SK-N-SH treated with all-trans-retinoic acid at 6 μM for 48 hours (cell line): ENCODE data around the gene GPANK1.

ENCODE experiments used
- ATAC-seq: fragments of 200-7000 bp; cut with Tn5 transposase; 3 replicates; pipeline ENCODE4 v1.9.1; 2020; ENCODE audit warnings: mild to moderate bottlenecking, moderate library complexity
- ARNTL ChIP-seq: fragments of 450-650 bp; formaldehyde crosslinking; IDR thresholded peaks from 2 replicates; pipeline ENCODE4 v1.5.0; 2020; ENCODE audit warnings: low read depth, mild to moderate bottlenecking, moderate library complexity, borderline replicate concordance
- BACH2 ChIP-seq: fragments of 250-450 bp; sonication (Bioruptor Pico); IDR thresholded peaks from 2 replicates; pipeline ENCODE4 v1.9.0; 2021; ENCODE audit warnings: mild to moderate bottlenecking, borderline replicate concordance
- CSDC2 ChIP-seq: fragments of 250-450 bp; sonication (Bioruptor Pico); IDR thresholded peaks from 2 replicates; pipeline ENCODE4 v1.5.0; 2020; ENCODE audit warnings: mild to moderate bottlenecking, moderate library complexity
- ESRRG ChIP-seq: fragments of 250-450 bp; sonication (Bioruptor Pico); IDR thresholded peaks from 2 replicates; pipeline ENCODE4 v1.6.1; 2021; ENCODE audit warnings: mild to moderate bottlenecking
- ISL1 ChIP-seq: fragments of 250-450 bp; sonication (Bioruptor Pico); IDR thresholded peaks from 2 replicates; pipeline ENCODE4 v2.1.2; 2022; ENCODE audit warnings: mild to moderate bottlenecking, moderate library complexity
- OSR1 ChIP-seq: fragments of 250-450 bp; sonication (Bioruptor Pico); IDR thresholded peaks from 2 replicates; pipeline ENCODE4 v1.8.0; 2022; ENCODE audit warnings: moderate library complexity, mild to moderate bottlenecking, inconsistent platforms
- PPARA ChIP-seq: fragments of 250-450 bp; sonication (Bioruptor Pico); IDR thresholded peaks from 2 replicates; pipeline ENCODE4 v1.5.0; 2020; ENCODE audit warnings: mild to moderate bottlenecking, borderline replicate concordance
- SNAI2 ChIP-seq: fragments of 250-450 bp; sonication (Bioruptor Pico); IDR thresholded peaks from 2 replicates; pipeline ENCODE4 v1.5.0; 2020; ENCODE audit warnings: mild to moderate bottlenecking, moderate library complexity
- TCF4 ChIP-seq: fragments of 250-450 bp; sonication (Bioruptor Pico); IDR thresholded peaks from 2 replicates; pipeline ENCODE4 v1.8.0; 2021; ENCODE audit warnings: mild to moderate bottlenecking, moderate library complexity, borderline replicate concordance
- TOX ChIP-seq: fragments of 250-450 bp; sonication (Bioruptor Pico); IDR thresholded peaks from 2 replicates; pipeline ENCODE4 v1.8.0; 2021; ENCODE audit warnings: mild to moderate bottlenecking, moderate library complexity, borderline replicate concordance
- ZFP3 ChIP-seq: fragments of 250-450 bp; sonication (Bioruptor Pico); IDR thresholded peaks from 2 replicates; pipeline ENCODE4 v1.5.0; 2020; ENCODE audit warnings: mild to moderate bottlenecking, moderate library complexity
- ZFP30 ChIP-seq: fragments of 450-650 bp; formaldehyde crosslinking; IDR thresholded peaks from 2 replicates; pipeline ENCODE4 v1.5.0; 2022; ENCODE audit warnings: mild to moderate bottlenecking, moderate library complexity
- ZNF565 ChIP-seq: fragments of 450-650 bp; formaldehyde crosslinking; conservative IDR thresholded peaks from 2 replicates; pipeline ENCODE4 v1.5.0; 2020; ENCODE audit warnings: low read depth, mild to moderate bottlenecking, moderate library complexity
- ZNF70 ChIP-seq: fragments of 450-650 bp; formaldehyde crosslinking; IDR thresholded peaks from 2 replicates; pipeline ENCODE4 v1.5.0; 2020; ENCODE audit warnings: mild to moderate bottlenecking, moderate library complexity
- ZNF8 ChIP-seq: fragments of 450-650 bp; formaldehyde crosslinking; IDR thresholded peaks from 2 replicates; pipeline ENCODE4 v1.5.0; 2020; ENCODE audit warnings: mild to moderate bottlenecking, moderate library complexity
- TF ChIP-seq, protein P1 (sequence below): fragments of 250-450 bp; sonication (Bioruptor Pico); IDR thresholded peaks from 2 replicates; pipeline ENCODE4 v1.5.0; 2020; ENCODE audit warnings: mild to moderate bottlenecking, moderate library complexity
- TF ChIP-seq, protein P2 (sequence below): fragments of 250-450 bp; sonication (Bioruptor Pico); IDR thresholded peaks from 2 replicates; pipeline ENCODE4 v1.5.1; 2020; ENCODE audit warnings: low read depth, mild to moderate bottlenecking, moderate library complexity
- TF ChIP-seq, protein P3 (sequence below): fragments of 250-450 bp; sonication (Bioruptor Pico); IDR thresholded peaks from 2 replicates; pipeline ENCODE4 v1.8.0; 2021; ENCODE audit warnings: low read depth, mild to moderate bottlenecking, moderate library complexity, borderline replicate concordance
- TF ChIP-seq, protein P4 (sequence below): fragments of 250-450 bp; sonication (Bioruptor Pico); IDR thresholded peaks from 2 replicates; pipeline ENCODE4 v1.5.1; 2021; ENCODE audit warnings: mild to moderate bottlenecking, moderate library complexity

Gene GPANK1

DNA sequence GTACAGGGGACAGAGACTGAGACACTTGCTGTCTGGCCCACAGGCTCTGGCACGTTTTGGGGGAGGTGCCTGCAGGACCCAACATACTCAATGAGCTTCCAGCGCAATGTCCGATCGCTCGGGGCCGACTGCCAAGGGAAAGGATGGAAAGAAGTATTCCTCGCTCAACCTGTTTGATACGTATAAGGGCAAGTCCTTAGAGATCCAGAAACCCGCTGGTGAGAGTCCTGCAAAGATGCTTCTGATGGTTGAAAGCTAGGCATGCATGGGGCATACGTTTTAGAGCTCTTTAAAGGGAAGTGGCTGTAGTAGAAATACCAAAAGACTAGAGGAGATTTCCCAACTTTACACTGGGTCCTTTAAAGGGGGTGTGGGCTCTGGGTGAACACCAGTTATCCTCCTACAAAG lies 42.1 kb downstream of the GPANK1 start:
- no peak for ATAC-seq
- no peak for TF ChIP-seq TCF4 (CRISPR knock-in tag)
- no peak for TF ChIP-seq ZFP30 (CRISPR knock-in tag)
- TF ChIP-seq ZFP3 (CRISPR knock-in tag) = no peak
- TF ChIP-seq, protein P1, sequence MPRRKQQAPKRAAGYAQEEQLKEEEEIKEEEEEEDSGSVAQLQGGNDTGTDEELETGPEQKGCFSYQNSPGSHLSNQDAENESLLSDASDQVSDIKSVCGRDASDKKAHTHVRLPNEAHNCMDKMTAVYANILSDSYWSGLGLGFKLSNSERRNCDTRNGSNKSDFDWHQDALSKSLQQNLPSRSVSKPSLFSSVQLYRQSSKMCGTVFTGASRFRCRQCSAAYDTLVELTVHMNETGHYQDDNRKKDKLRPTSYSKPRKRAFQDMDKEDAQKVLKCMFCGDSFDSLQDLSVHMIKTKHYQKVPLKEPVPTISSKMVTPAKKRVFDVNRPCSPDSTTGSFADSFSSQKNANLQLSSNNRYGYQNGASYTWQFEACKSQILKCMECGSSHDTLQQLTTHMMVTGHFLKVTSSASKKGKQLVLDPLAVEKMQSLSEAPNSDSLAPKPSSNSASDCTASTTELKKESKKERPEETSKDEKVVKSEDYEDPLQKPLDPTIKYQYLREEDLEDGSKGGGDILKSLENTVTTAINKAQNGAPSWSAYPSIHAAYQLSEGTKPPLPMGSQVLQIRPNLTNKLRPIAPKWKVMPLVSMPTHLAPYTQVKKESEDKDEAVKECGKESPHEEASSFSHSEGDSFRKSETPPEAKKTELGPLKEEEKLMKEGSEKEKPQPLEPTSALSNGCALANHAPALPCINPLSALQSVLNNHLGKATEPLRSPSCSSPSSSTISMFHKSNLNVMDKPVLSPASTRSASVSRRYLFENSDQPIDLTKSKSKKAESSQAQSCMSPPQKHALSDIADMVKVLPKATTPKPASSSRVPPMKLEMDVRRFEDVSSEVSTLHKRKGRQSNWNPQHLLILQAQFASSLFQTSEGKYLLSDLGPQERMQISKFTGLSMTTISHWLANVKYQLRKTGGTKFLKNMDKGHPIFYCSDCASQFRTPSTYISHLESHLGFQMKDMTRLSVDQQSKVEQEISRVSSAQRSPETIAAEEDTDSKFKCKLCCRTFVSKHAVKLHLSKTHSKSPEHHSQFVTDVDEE (CRISPR knock-in tag) = no peak
- TF ChIP-seq, protein P2, sequence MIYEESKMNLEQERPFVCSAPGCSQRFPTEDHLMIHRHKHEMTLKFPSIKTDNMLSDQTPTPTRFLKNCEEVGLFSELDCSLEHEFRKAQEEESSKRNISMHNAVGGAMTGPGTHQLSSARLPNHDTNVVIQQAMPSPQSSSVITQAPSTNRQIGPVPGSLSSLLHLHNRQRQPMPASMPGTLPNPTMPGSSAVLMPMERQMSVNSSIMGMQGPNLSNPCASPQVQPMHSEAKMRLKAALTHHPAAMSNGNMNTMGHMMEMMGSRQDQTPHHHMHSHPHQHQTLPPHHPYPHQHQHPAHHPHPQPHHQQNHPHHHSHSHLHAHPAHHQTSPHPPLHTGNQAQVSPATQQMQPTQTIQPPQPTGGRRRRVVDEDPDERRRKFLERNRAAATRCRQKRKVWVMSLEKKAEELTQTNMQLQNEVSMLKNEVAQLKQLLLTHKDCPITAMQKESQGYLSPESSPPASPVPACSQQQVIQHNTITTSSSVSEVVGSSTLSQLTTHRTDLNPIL = no peak
- TF ChIP-seq ARNTL (CRISPR knock-in tag) = no peak
- no peak for TF ChIP-seq ZNF8
- TF ChIP-seq TOX = no peak
- no peak for TF ChIP-seq PPARA
- TF ChIP-seq ZNF70 (CRISPR knock-in tag) = no peak
- TF ChIP-seq OSR1 = no peak
- TF ChIP-seq, protein P3, sequence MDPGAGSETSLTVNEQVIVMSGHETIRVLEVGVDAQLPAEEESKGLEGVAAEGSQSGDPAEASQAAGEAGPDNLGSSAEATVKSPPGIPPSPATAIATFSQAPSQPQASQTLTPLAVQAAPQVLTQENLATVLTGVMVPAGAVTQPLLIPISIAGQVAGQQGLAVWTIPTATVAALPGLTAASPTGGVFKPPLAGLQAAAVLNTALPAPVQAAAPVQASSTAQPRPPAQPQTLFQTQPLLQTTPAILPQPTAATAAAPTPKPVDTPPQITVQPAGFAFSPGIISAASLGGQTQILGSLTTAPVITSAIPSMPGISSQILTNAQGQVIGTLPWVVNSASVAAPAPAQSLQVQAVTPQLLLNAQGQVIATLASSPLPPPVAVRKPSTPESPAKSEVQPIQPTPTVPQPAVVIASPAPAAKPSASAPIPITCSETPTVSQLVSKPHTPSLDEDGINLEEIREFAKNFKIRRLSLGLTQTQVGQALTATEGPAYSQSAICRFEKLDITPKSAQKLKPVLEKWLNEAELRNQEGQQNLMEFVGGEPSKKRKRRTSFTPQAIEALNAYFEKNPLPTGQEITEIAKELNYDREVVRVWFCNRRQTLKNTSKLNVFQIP (CRISPR knock-in tag) = no peak
- no peak for TF ChIP-seq BACH2
- no peak for TF ChIP-seq ZNF565
- TF ChIP-seq ESRRG (CRISPR knock-in tag) = no peak
- TF ChIP-seq CSDC2 (CRISPR knock-in tag) = no peak
- TF ChIP-seq, protein P4, sequence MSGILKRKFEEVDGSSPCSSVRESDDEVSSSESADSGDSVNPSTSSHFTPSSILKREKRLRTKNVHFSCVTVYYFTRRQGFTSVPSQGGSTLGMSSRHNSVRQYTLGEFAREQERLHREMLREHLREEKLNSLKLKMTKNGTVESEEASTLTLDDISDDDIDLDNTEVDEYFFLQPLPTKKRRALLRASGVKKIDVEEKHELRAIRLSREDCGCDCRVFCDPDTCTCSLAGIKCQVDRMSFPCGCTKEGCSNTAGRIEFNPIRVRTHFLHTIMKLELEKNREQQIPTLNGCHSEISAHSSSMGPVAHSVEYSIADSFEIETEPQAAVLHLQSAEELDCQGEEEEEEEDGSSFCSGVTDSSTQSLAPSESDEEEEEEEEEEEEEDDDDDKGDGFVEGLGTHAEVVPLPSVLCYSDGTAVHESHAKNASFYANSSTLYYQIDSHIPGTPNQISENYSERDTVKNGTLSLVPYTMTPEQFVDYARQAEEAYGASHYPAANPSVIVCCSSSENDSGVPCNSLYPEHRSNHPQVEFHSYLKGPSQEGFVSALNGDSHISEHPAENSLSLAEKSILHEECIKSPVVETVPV = no peak

DNA sequence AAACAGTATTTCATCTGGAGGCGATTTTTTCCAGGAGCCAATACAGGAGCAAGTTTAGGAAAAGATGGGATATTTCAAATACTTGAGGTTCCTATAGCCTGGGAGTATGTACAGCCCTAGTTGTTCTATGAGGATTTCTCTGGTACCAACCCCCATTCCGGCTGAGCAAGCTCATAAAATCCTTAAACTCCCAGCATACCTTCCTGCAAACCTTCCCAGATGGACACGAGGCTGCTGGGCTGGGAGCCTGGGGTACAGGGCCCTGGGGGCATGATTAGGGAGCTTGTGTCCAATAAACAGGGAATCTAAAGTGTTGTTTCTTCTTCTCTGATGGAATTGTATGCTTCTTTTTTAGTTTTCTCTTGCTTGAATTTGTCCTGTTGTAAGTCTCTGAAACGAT lies 42.8 kb downstream of the GPANK1 start:
- TF ChIP-seq ARNTL (CRISPR knock-in tag) (no peak), ZNF565 (no peak), OSR1 (no peak), TCF4 (CRISPR knock-in tag) (no peak), SNAI2 (no peak), ZFP30 (CRISPR knock-in tag) (no peak), ISL1 (CRISPR knock-in tag) (no peak), ZNF70 (CRISPR knock-in tag) (no peak)
- TF ChIP-seq, protein P1 (CRISPR knock-in tag) = no peak
- TF ChIP-seq, protein P3 (CRISPR knock-in tag) = no peak
- TF ChIP-seq, all 23 proteins: peak for 0
- ATAC-seq = no peak
